BJ (cell line): Measurements from ENCODE around the gene NRAP. TPM values are rescaled to one million over a fixed set of nuclear protein-coding genes. Genes with fewer than 3 reads are reported as not detected.

Experiments
- CTCF ChIA-PET: fragments of 350-600 bp; formaldehyde crosslinking; extraction: SDS; loops from one replicate; lab custom pipeline; 2021; ENCODE audit warnings: antibody characterized with exemption, inconsistent platforms; lab: Yijun Ruan, JAX
- POLR2A ChIA-PET: fragments of 300-600 bp; sonication (Branson Sonifier 250); formaldehyde crosslinking; extraction: SDS; loops from one replicate; lab custom pipeline; 2021; ENCODE audit warnings: antibody characterized with exemption; lab: Charles Lee
- DNase-seq: peaks from one replicate; pipeline ENCODE4 v3.0.0-alpha.2; 2011; ENCODE audit warnings: low read depth
- H3K27me3 ChIP-seq: 2 replicates; pipeline ENCODE4 v1.6.0; 2011; ENCODE audit warnings: low read length; ENCODE audit not compliant: control insufficient read depth, insufficient read depth
- H3K36me3 ChIP-seq: 2 replicates; pipeline ENCODE4 v1.5.1; 2011; ENCODE audit warnings: low read length; ENCODE audit not compliant: control insufficient read depth, insufficient read depth
- H3K4me3 ChIP-seq: 2 replicates; pipeline ENCODE4 v1.5.1; 2011; ENCODE audit warnings: low read depth, mild to moderate bottlenecking, control low read depth, low read length
- CTCF ChIP-seq: IDR thresholded peaks from 2 replicates; pipeline ENCODE4 v1.5.1; 2011; ENCODE audit warnings: low read depth, mild to moderate bottlenecking, control low read depth, inconsistent platforms, low read length, moderate library complexity; ENCODE audit not compliant: insufficient read depth
- polyA plus RNA-seq: library from polyadenylated mRNA; depleted of rRNA; stranded (reverse); fragments of >200 nt; gene quantifications from 2 replicates; pipeline ENCODE4 v1.2.3, GENCODE V29; 2011

The NRAP gene
- polyA plus RNA-seq, 1 experiment = not detected

DNA sequence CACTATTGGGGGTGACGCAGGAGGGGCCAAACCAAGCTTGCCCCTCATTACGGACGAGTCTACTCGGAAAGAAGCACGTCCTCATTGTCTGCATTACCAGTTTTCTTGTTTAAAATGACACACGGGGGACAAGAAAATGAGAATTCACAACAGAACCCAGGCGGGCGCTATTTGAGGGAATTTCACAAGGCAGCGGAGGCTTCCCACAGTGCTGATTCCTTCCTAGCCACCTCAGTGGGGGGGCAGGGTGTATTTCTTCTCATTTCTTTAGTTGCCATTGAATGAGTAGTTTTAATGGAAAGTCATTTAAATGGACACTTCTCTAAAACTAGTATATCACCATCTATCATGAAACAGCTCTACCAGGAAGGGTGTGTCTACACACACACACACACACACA, 42.9 kb downstream of the NRAP start:
- ChIA-PET POLR2A (no interaction called here), CTCF (no interaction called here)
- Histone ChIP-seq H3K4me3 (no peak overlapping the region), H3K36me3 (no peaks in the 10 kb centered on the region), H3K27me3 (peaks cover 11% of the 10 kb centered on the region)
- no peak for TF ChIP-seq CTCF
- DNase-seq = no peak

GRCh38 chr10:113620511-113620910, 43.3 kb downstream of the NRAP start:
- DNase-seq = no peak
- ChIA-PET CTCF (no interaction called here), POLR2A (no interaction called here)
- Histone ChIP-seq H3K36me3 (no peaks in the 10 kb centered on the region), H3K4me3 (no peak overlapping the region), H3K27me3 (peaks cover 11% of the 10 kb centered on the region)
- no peak for TF ChIP-seq CTCF

- H3K27me3 ChIP-seq = peaks cover 11% of the 10 kb centered on the region
- TF ChIP-seq CTCF = no peak
- H3K4me3 ChIP-seq = no peak overlapping the region
- POLR2A ChIA-PET = no interaction called here
- no peak for DNase-seq
- CTCF ChIA-PET = interaction anchor here (0.7 kb wide), 1 partner anchor 56 kb away, joined by 3 read pairs; no protein-coding TSS in a partner anchor
- H3K36me3 ChIP-seq = no peaks in the 10 kb centered on the region
Observed at GRCh38 chr10:113619401-113619800, 44.4 kb downstream of the NRAP start.

DNA sequence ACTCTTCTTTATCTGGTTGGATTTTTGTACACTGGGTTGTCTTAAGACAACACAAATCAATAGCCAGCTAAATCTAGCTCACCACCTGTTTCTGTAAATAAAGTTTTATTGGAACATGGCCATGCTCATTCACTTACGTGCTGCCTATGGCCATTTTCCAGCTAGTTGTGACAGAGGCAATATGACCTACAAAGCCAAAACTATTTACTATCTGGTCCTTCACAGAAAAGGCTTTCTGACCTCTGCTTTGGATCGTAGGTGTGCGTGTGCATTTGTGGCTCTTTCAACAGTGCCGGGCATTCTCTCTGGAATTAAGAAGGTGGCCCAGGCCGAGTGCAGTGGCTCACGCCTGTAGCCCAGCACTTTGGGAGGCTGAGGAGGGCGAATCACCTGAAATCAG, 45.5 kb downstream of the NRAP start:
- no peaks in the 10 kb centered on the region for H3K36me3 ChIP-seq
- no peak overlapping the region for H3K4me3 ChIP-seq
- peaks cover 13% of the 10 kb centered on the region for H3K27me3 ChIP-seq
- ChIA-PET POLR2A (no interaction called here), CTCF (no interaction called here)
- TF ChIP-seq CTCF = no peak
- DNase-seq = no peak

DNA sequence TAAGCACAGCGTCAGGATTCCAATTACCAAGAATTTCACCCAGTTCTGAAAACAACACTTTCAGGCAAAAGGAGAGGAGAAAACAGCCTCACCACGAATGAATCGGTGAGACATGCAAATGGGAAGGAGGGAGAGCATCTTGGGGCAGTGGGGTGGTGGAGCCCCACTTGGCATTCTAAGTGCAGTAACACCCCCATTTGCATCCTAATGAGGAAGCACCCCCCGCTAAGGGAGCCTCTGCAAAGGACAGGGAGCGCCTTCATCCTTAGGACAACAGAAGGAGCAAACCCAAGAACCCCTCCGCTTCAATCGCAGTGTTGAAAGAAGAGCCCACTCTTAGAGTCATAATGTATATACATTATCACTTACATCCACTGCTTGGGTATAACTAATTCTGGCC, 46.8 kb downstream of the NRAP start:
- H3K27me3 ChIP-seq = peaks cover 17% of the 10 kb centered on the region
- no peak overlapping the region for H3K4me3 ChIP-seq
- no peak for DNase-seq
- ChIA-PET CTCF (interaction anchor here (0.5 to 2.1 kb wide), 7 partner anchors 10 to 612 kb away, joined by 3 to 14 read pairs (median 4); no protein-coding TSS in a partner anchor), POLR2A (no interaction called here)
- no peak for TF ChIP-seq CTCF
- H3K36me3 ChIP-seq = no peaks in the 10 kb centered on the region
